Testis (tissue), 3 donors: ENCODE results near the gene SIPA1L3. TPM values are rescaled to one million over a fixed set of nuclear protein-coding genes. Genes with fewer than 3 reads are reported as not detected.

Experiments
- DNase-seq: peaks from one replicate; pipeline ENCODE4 v3.0.0-alpha.2; 2019
- H3K27ac ChIP-seq, 2 donors: fragments of 200-600 bp; sonication (generic); one replicate each; pipeline ENCODE4 v1.5.1; 2019
- H3K27me3 ChIP-seq: fragments of 200-600 bp; sonication (generic); one replicate; pipeline ENCODE4 v1.5.1; 2019
- H3K36me3 ChIP-seq: fragments of 200-600 bp; sonication (generic); one replicate; pipeline ENCODE4 v1.5.1; 2017; ENCODE audit warnings: low read depth; ENCODE audit errors: missing control alignments
- H3K4me1 ChIP-seq: fragments of 200-600 bp; sonication (generic); one replicate; pipeline ENCODE4 v1.5.1; 2019
- H3K4me3 ChIP-seq, 2 donors: fragments of 200-600 bp; sonication (generic); one replicate each; pipeline ENCODE4 v1.5.1; 2017 to 2019
- H3K9me3 ChIP-seq: fragments of 200-600 bp; sonication (generic); one replicate; pipeline ENCODE4 v1.5.1; 2017
- POLR2A ChIP-seq: fragments of 450-650 bp; IDR thresholded peaks from one replicate; pipeline ENCODE4 v1.6.1; 2017; ENCODE audit warnings: antibody characterized with exemption, mild to moderate bottlenecking, moderate library complexity
- WGBS, 2 donors: methylation state at CpG; one replicate each; pipeline ENCODE4 v1.1.5; 2018; 5-methylcytosine and 5-hydroxymethylcytosine counted together
- intact Hi-C: fragments of 100-400 bp; cut with DNase I; formaldehyde crosslinking; loops from one replicate; pipeline ENCODE4 v1.15.1; 2023; ENCODE audit warnings: low total_unique reads
- polyA plus RNA-seq: library from polyadenylated mRNA; stranded (reverse); fragments of 350-450 nt; fragmentation: Illumina TruSeq; extraction: RNeasy Lipid Tissue Mini Kit (QIAGEN cat#74804); gene quantifications from one replicate; pipeline ENCODE4 v1.2.3, GENCODE V29; 2014; ENCODE audit warnings: low read depth, low replicate concordance; ENCODE audit not compliant: insufficient read depth
- total RNA-seq, 2 donors: library from RNA; depleted of rRNA; stranded (reverse); fragments of >200 nt; gene quantifications; one replicate each; pipeline ENCODE4 v1.2.3, GENCODE V29; 2016
- TF ChIP-seq, protein P1 (sequence below), 3 experiments: fragments of 450-650 bp in 2 of 3; fragments of 200-600 bp in 1 of 3; sonication (generic) in 1 of 3; IDR thresholded peaks; one replicate each; pipeline ENCODE4 v1.5.1; 2016 to 2019; ENCODE audit warnings: antibody characterized with exemption in 3 of 3, mild to moderate bottlenecking in 2 of 3, moderate library complexity in 1 of 3

Gene SIPA1L3
- total and polyA plus RNA-seq, 3 donors from 2014 or later, result 21.1 to 47.6 (median 43.7) TPM

DNA sequence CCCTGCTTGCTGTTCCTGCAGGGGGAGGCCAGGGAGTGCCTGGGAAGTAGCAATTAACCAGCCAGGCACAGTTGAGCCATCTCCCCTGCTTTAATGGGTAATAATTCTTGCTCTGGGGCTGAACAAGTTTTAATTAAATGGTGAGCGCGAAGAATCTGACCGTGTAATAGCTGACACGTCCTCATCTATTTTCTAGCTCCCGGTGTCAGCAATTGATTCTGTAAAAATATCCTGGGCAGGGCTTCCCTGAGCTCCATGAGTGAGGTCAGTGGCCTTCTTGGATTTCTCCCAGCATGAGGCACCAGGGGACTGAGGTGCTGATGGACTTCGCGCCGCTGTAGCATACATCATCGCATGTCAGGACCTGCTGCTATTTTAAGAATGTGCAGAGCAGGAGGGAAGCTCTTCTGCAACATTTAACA is 26.9 kb downstream of the SIPA1L3 start:
- no peak for DNase-seq
- Histone ChIP-seq H3K27ac (no peak overlapping the region), H3K9me3 (no peaks in the 10 kb centered on the region), H3K4me3 (no peak overlapping the region), H3K27me3 (no peaks in the 10 kb centered on the region), H3K4me1 (peaks cover 5% of the 10 kb centered on the region), H3K36me3 (no peaks in the 10 kb centered on the region)
- intact Hi-C loops, result no loop called here
- WGBS, 2 donors, result 80 to 84% methylated on average over 9 of the region's 9 CpGs
- TF ChIP-seq, protein P1, sequence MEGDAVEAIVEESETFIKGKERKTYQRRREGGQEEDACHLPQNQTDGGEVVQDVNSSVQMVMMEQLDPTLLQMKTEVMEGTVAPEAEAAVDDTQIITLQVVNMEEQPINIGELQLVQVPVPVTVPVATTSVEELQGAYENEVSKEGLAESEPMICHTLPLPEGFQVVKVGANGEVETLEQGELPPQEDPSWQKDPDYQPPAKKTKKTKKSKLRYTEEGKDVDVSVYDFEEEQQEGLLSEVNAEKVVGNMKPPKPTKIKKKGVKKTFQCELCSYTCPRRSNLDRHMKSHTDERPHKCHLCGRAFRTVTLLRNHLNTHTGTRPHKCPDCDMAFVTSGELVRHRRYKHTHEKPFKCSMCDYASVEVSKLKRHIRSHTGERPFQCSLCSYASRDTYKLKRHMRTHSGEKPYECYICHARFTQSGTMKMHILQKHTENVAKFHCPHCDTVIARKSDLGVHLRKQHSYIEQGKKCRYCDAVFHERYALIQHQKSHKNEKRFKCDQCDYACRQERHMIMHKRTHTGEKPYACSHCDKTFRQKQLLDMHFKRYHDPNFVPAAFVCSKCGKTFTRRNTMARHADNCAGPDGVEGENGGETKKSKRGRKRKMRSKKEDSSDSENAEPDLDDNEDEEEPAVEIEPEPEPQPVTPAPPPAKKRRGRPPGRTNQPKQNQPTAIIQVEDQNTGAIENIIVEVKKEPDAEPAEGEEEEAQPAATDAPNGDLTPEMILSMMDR (IDR thresholded peaks at IDR 0.05), result no peak
- TF ChIP-seq POLR2A, result no peak

DNA sequence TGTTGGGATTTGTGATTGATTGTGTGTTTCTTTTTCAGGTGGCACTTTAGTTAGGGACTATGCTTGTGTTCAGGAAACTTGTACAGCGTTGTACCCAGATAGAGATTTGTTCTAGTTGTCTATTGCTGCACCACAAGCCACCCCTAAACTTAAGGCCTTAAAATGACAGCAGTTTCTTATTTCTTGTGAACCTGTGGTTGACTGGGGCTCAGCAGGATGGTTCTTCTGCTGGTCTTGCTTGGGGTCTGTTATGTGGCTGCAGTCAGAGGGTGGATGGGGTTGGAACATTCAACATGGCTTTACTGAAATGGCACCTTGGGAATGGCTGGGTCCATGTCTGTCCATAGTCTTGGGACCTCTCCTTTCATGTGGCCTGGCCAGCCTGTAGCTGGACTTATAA is 28.3 kb downstream of the SIPA1L3 start:
- TF ChIP-seq POLR2A, result no peak
- TF ChIP-seq, protein P1 (IDR thresholded peaks at IDR 0.05), result no peak
- Histone ChIP-seq H3K27me3 (no peaks in the 10 kb centered on the region), H3K27ac (no peak overlapping the region), H3K36me3 (no peaks in the 10 kb centered on the region), H3K4me3 (no peak overlapping the region), H3K4me1 (peaks cover 5% of the 10 kb centered on the region), H3K9me3 (no peaks in the 10 kb centered on the region)
- DNase-seq, result no peak
- intact Hi-C loops, result no loop called here
- 0 to 4% methylated on average over 1 of the region's 1 CpG for WGBS, 2 donors

DNA sequence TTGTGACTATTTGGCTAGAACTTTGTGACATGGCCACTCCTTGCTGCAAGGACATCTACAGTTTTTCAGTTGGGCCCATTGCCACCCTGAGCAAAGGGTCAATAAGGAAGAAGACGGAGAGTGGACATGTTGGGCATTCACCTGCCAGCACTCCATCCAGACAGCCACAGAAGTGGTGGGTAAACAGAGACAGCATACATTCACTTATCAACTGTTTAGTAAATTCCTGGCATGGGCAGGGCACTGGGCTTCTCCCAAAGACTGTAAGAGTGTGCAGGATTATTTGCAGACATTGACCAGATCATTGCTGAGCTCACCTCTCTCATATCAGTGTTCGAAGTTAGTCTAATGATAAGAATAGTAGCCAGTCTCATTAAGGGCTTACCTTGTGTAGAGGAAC is 29.2 kb downstream of the SIPA1L3 start:
- DNase-seq, result no peak
- intact Hi-C loops, result no loop called here
- H3K9me3 ChIP-seq, result no peaks in the 10 kb centered on the region
- no peaks in the 10 kb centered on the region for H3K27me3 ChIP-seq
- WGBS, 2 donors, result 83 to 91% methylated on average over 2 of the region's 2 CpGs
- no peak overlapping the region for H3K4me3 ChIP-seq
- H3K4me1 ChIP-seq, result peaks cover 5% of the 10 kb centered on the region
- no peaks in the 10 kb centered on the region for H3K36me3 ChIP-seq
- TF ChIP-seq POLR2A, result no peak
- TF ChIP-seq, protein P1 (IDR thresholded peaks at IDR 0.05), result no peak
- no peak overlapping the region for H3K27ac ChIP-seq

DNA sequence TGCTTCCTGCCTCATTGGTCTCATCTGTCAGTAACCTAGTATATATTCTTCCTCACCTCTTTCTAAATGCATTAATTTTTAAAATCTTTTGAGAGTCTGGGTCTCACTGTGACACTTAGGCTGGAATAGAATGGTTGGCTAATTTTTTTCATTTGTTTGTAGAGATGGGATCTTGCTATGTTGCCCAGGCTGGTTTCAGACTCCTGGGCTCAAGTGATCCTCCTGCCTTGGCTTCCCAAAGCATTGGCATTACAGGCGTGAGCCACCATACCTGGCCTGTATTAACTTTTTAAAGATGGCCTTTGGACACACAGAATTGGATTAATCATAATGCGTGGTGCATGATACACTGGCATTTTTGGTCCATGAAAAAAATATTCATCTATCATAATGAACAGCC is 29.9 kb downstream of the SIPA1L3 start:
- 98 to 100% methylated on average over 2 of the region's 2 CpGs for WGBS, 2 donors
- Histone ChIP-seq H3K27me3 (no peaks in the 10 kb centered on the region), H3K27ac (no peak overlapping the region), H3K4me3 (no peak overlapping the region), H3K4me1 (peaks cover under 1% of the 10 kb centered on the region), H3K9me3 (no peaks in the 10 kb centered on the region), H3K36me3 (no peaks in the 10 kb centered on the region)
- no peak for DNase-seq
- TF ChIP-seq, protein P1 (IDR thresholded peaks at IDR 0.05), result no peak
- TF ChIP-seq POLR2A, result no peak
- intact Hi-C loops, result no loop called here

DNA sequence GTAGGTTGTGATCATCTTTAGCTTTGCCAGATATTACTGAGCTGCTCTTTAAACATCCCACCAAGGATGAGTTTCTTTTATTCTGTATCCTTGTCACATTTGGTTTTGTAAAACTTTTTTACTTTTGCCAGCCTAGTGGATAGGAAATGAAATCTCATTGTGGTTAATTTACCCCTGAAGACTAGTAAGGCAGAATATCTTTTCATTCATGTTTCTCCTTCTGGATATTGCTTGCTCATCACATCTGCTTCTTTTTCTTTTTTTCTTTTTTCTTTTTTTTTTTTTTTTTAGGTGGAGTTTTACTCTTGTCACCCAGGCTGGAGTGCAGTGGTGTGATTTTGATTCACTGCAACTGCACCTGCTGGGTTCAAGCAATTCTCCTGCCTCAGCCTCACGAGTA is 31.3 kb downstream of the SIPA1L3 start:
- Histone ChIP-seq H3K27me3 (no peaks in the 10 kb centered on the region), H3K27ac (no peak overlapping the region), H3K9me3 (no peaks in the 10 kb centered on the region), H3K36me3 (no peaks in the 10 kb centered on the region), H3K4me1 (no peaks in the 10 kb centered on the region), H3K4me3 (no peak overlapping the region)
- WGBS, 2 donors, result 92 to 93% methylated on average over 1 of the region's 1 CpG
- intact Hi-C loops, result no loop called here
- no peak for TF ChIP-seq POLR2A
- TF ChIP-seq, protein P1 (IDR thresholded peaks at IDR 0.05), result no peak
- DNase-seq, result no peak
